ELR (cell line): Measurements from ENCODE around the gene IP6K3.

Source experiments
- DNase-seq: peaks from one replicate; pipeline ENCODE4 v3.0.0-alpha.2; 2015; ENCODE audit warnings: low read depth

The IP6K3 gene

DNA sequence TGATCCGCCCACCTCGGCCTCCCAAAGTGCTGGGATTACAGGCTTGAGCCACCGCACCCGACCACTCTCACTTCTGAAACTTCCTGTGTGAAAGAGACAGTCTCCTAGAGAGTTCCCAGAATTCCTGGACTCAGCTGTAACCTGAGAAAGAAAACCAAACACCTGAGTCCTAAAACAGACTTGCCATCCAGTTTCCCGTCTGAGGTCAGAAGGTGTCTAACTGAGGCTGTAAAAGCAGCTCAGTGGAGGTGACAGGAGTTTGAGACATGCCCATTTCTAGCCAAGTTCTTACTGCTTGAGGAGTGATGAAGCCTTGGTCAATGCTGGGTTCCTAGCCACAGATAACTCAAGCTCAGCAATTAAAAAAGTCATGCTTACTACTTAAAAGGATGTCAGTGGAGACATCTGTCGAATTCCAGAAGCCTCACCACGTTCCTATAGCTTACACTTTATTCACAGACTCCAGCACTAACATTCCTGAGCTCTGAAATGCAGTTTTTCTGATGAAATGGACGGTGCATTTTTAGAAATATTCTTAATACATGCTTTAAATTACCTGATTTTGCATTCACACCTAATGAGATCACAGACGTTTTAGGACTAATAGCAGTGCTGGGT lies 41.3 kb downstream of the IP6K3 start:
- DNase-seq, result no peak

DNA sequence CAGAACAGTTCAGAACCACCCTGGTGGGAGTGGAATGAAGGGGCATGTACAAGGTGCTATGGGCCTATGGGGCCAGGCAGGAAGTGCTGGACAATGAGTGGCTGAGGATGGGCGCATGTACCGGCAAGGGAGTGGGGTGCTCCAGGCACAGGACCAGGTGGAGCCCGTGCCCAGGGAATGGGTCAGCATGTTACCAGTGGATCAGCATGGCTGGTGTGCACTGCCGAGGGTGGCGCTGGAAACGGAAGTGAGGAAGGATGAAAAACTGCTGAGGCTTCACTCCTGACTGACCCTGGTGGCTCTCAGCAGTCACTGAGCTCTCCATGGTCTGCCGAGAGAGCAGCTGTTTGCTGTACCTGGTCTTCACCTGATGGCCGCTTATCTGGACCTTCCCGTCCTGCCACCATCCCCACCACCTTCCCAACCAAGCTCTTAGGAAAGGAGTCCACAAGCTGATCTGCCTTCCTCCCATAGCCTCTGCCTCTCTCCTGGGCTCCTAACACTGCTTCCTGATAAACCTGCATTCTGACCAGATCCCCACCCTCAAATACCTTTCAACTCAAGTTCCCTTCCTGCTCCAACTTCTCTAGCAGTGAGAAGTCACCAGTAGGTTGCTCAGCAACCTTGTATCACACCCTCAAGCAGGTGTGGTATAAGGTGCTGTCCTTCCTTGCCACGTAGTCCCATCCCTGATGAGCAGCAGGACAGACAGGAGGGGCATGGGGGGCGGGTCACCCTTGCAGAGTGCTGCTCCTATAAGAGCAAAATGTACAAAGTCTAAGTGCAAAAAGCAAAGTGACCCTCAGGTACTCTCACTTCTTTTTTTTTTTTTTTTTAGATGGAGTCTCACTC lies 42.3 kb downstream of the IP6K3 start:
- no peak for DNase-seq

DNA sequence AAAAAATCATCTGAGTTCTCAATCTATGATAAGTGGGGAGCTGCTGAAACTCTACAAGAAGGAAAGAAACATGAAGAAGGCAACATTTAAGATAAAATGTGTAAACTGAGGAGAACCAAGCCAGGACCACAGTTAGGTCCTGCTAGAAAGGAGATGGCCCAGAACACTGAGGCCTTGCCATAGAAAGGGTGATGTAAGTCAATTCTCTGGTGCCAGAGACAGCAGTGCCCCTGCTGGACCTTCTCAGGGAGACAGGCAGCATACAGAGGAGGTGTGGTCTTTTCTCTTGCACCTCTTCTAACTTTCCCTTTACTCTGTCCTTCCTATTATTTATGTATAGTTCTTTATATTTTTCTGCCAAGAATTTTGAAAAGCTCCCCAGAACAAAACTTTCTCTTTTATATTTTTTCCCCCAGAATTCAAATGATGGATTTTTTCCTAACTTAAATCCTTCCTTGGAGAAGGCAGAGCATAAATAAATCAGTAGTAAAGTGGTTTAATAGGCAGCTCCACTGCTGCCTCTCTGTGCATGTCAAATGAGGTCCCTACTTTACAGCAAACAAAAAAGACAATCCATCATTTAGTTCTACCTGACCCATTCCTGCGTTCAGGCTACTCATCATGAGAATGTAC lies 44.2 kb downstream of the IP6K3 start:
- peak; percentile 81 for DNase-seq

DNA sequence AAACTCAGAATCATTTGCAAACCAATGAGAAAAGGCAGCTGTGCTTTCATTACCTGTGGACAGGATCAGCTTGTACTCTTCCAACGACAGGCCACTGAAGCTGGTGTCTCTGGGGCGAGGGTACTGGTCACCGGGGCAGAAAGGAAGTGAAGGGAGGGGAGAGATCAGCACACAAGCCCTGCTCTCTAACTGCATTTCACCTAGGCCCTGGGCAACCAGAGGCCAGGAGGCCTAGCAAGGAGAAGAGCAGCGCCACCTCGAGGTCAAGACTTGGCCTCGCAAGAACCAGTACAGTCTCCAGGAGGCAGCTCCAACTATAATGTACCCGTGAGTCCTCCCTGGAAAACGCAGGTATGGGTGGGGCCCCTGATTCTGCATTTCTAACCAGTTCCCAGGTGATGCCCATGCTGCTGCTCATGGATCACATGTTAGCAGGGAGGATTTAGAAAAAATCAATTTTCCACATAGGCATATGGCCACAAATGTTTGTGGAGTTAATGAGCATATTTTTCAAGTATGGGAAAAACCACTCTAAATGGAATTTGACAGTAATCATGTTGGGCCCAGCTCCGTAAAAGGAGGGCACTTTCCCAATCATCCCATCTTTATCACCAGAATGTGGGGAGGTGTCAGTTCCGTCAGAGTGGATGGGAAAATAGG lies 46.2 kb downstream of the IP6K3 start:
- peak; percentile 86 for DNase-seq

DNA sequence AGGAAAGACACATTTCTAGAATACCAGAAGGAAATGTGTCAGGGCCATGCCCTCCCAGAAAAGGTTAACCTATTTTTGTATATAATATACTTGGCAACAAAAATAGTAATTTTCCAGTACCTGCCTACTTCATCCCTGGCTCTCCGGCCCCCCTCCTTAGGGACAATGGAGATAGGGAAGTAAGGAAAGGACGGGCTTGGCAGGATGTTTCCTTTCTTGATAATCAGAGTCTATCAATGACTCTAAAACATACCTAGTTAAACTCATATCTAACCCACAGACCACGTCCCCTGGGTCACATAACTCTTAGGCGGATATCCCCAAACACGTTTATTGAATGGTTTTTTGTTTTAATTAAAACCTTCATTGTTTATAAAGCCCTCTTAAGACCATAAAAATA lies 47.0 kb downstream of the IP6K3 start:
- no peak for DNase-seq

DNA sequence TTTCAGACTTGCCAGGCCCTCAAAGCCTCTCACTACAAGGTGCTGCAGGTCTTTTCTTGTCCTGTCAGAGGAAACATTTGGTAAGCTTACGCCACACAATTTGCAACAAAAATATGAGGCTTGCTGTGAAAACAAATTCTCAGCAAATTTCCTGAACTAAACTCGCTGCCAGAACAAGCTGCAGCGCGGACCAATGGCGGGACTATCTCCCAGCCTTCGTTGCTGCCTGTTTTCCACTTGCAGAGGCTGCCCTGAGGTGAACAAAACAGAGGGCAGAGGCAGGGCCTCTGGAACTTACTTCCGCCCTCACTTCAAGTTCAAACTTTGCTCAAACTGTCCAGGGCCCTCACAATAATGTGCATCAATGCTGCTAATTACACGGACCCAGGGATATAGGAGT lies 47.6 kb downstream of the IP6K3 start:
- no peak for DNase-seq

DNA sequence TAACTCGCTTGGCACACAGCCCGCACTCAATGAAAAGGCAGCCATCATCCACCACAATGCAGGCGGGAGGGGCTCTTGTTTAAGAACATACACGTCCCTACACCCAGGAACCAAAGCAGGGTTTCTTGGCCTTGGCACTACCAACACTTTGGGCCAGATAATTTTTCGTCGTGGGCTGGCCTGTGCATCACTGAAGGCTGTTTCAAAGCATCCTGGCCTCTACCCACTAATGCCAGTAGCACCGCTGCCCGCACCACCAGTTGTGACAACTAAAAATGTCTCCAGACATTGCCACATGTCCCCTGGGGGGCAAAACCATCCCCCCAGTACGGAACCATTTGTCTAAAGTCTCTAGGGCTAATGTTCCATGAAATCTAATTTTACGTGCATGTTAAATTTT lies 48.2 kb downstream of the IP6K3 start:
- no peak for DNase-seq

DNA sequence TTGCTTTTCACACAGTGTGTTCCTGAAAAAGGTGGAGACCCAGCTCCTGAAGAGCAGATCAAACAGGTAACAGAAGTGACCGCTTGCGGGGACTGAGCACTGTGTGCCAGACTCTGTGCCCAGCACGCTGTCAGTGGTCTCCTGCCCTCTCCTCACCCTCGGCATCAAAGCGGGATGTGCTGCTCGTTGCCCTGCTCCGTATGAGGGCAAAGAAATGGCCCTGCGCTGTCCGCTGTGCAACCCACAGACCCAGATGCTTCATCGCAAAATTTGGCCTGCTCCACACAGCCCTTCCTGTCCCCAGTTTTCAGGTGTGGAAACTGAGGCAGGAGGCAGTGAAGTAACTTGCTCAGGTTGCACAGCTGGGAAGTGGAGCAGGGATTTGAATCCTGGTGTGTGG lies 48.9 kb downstream of the IP6K3 start:
- DNase-seq, result no peak

DNA sequence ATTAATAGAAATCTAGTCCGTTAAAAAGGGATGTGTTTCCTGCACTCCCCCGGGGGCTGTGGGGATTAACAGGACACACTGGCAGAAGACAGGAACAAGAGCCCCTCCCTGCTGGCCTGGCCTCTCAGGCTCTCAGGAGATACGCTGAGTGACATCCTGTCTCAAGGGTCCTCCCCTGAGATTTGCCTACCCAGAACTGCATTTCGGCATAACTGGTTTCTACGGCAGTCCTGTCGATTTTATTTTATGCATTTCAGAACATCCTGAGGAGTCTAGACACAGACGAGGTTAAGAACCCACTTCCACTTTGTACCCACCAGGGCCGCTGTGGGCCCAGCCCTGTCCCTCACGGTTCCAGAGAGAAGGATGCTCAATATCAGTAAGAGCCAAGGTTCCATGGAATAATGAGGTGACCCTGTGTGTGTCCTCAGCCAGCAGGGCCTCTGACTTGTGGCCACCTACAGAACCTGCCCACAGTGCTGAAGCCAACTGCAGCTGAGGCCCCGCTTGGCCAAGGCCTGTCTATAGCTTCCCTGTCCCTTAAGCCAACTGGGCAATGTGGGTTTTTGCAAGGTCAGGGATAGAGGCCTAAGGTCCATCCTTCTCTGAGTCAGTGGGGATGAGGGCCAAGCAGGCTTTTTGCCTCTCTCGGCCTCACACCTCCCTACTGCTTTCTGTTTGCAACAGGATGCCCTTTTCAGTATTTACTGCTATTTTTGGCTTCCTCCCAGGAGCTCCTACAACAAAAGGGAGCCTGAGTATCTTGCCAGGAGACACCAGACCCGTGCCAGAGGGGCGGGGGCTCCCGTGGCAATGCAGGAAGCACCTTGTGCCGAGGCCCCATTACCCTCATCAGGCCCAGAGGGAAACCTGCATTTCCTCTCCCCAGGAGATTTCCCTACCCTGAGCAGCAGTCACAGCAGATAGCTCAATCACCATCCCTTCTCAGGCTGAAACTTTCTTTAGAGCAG lies 49.9 kb downstream of the IP6K3 start:
- peak; percentile 56 for DNase-seq

DNA sequence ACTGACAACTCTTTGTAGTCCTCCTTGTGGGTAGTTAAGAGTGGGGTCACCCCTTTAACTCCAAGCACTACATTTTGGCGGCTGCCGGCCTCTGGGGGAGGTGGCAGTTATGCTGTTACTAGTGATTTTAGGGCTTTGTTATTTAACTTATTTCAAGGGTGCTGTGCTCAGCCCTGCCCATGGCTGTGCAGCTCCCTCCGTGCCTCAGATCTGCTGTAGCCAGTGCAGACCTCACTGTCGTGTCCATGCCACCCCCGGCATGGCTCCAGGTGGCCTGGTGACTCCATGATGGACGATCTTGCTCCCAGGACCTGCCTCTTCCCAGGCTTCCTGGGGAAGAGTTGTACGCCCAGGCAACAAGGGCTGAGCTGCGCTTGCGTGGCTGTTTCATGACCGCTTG lies 50.6 kb downstream of the IP6K3 start:
- DNase-seq, result no peak

DNA sequence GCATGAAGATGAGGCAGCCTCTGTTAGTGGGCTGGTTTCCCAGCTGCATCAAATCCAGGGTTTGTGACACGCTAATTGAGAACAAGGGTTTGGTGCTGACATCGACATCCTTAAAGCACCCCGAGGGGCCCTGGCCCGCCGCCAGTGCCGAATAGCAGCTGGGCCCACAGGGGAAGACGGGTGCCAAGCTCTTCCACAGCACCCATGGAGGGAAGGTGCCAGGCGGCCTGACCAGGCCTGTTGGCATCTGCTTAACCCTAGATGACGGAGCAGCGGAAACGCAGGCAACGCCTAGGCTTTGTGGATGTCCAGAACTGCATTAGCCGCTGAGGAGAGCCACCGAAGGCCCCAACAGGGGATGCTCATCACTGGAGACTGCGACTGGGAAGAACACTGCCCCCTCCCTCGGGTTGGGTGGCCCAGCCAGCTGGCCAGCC lies 51.2 kb downstream of the IP6K3 start:
- DNase-seq, result no peak

DNA sequence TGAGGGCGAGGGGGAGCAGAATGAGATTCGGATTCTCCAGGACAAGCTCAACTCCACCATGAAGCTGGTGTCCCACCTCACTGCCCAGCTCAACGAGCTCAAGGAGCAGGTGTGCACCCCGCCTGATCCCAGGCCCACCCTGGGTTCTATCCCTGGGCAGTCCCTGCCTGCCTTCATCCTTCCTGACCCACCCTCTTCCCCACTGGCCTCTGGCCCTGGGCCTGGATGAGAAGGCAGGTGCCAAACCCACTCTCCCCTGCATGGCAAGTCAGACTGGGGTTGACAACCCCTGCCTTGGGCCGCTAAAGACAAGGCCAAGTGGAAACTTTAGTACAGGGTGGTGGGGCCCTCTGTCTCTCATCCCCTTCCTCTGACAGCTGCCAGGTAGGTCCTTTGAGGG lies 51.7 kb downstream of the IP6K3 start:
- no peak for DNase-seq

DNA sequence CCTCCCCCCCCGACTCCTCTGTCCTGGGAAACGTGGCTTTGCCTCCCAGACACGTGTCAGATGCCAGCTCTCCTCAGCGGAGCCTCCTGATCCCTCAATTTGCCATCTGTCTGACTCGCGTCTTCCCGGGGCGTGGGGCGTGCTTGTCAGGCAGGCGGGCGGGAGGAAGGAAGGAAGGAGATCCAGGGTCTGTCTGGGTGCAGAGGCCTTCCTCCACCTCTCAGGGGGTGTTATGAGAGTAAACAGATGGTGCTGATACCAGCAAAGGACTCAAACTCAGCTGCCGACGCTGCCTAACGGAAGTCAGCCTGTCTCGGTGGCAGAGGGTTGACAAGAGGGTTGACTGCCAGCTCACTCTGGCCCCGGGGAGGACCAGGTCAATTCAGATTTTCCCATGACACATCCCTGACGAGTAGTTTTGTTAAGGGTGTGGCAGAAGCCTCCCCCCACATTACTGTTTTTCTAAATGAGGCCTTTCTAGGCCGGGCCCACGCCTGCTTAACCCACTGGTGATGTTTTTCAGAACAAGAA lies 52.2 kb downstream of the IP6K3 start:
- DNase-seq, result peak; percentile 88

DNA sequence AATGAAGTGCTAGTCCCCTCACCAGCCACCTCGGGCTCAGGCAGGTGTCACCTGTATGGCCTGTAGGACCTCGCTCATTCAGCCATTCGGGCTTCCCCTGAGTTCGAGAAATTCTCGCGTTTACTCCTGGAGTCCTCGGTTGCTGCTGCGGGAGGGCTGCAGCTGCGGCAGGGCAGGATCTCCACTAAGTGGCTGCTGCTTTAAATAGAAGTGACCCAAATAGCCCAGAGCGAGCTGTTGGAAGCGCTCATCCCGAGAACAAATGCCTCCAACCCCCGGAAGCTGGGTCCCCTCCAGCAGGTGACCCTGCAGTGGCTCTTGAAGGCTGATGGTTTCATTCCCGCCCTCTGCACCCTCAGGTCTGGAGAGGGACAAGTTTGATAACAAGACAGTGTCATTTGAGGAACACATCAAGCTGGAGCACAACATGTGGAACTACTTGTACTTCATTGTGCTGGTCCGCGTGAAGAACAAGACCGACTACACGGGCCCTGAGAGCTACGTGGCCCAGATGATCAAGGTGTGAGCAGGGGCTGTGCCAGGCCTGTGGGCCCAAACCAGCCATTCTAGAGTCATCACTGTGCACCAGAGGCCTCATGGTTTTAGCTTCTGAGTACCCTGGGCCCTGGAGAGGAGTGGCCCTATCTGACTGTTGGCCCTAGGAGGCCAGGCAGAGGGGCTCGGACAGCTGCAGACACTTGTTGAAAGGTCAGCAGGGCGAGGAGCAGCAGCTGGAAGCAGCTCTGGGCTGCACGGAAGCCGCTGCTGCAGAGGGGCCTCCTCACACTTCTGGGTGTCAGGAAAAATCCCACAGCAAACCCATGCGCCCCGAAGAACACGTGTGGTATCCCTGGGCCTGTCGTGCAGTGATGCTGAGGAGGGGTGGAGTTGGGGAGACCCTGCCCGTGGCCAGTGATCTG lies 53.3 kb downstream of the IP6K3 start:
- DNase-seq, result no peak

DNA sequence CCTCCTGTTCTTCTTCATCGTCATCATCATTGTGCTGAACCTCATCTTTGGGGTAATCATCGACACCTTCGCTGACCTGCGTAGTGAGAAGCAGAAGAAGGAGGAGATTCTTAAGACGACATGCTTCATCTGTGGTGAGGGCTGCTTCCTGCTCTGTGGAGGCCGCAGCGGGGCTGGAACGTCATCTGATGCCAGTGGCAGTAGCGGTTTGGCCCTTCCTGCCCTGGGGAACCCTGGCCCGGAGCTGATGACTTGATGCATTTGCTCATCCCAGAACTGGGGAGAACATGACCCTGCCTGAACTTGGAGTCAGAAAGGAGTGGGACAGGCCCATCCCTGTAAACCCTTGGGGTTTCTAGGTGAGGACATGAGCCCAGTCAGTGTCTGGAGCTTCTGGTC lies 53.9 kb downstream of the IP6K3 start:
- peak; percentile 90 for DNase-seq

DNA sequence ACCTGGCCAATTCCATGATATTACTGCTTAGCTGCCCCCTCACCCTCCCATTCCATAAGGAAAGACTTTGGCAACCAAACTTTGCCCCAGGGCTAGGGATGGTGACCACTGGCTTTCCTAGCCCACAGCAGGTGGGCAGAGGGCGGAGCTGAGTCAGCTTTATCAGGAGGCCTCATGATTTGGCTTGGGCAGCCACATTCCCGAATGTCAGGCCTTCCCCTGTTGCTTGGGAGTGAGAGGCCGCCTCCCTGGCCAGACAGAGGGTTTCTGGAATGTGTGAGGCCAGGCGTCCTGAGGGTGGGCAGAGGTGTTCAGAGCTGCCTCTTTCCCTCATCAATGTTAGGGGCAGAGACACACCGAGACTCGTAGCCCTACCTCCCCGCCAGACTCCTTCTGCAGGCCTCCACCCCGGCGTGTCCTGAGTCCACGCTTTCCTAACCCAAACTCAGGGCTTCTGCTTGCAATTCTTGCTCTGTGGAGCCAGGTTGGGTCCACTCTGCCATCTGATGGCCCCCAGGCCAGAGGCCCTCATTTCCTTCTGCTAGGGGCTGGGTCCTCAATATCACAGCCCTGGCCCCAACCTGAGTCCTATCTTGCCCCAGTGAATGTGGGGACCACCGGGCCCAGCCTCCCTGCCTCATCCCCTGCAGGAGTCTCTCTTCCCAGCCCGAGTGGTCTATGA lies 54.5 kb downstream of the IP6K3 start:
- DNase-seq, result peak; percentile 68

DNA sequence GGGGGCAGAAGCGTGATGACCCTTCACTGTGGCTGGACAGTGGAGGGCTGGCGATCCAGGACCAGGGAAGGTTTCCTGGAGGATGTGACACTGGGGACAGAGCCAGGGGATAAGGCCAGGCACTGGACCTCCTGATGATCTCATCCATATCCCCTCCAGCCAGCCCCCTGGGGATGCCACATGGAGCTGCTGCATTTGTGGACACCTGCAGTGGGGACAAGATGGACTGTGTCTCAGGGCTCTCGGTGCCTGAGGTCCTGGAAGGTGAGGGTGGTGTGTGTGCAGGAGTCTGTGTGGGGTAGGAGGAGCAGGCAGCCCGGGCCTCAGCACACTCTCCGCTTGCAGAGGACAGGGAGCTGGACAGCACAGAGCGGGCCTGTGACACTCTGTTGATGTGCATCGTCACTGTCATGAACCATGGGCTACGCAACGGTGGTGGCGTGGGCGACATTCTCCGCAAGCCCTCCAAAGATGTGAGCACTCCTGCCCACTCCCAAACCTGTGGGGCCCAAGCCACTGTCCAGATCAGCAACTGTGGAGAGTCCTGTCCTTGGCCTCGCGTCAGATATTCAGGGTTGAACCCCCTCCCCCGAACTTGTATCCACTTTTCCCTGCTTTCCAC lies 55.1 kb downstream of the IP6K3 start:
- no peak for DNase-seq

DNA sequence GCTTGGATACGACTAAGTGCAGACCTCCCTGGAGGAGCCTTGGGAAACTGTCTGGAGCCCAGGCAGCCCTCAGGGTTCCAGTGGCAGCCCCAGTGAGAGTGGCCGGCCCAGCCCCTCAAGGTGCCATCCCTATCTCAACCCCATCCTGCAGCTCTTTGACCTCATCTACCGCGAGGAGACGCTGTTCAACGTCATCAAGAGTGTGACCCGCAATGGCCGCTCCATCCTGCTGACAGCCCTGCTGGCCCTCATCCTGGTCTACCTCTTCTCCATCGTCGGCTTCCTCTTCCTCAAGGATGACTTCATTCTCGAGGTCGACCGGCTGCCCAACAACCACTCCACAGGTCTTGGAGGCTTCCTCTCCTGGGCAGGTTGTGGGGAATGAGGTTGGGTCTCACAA lies 55.9 kb downstream of the IP6K3 start:
- no peak for DNase-seq

DNA sequence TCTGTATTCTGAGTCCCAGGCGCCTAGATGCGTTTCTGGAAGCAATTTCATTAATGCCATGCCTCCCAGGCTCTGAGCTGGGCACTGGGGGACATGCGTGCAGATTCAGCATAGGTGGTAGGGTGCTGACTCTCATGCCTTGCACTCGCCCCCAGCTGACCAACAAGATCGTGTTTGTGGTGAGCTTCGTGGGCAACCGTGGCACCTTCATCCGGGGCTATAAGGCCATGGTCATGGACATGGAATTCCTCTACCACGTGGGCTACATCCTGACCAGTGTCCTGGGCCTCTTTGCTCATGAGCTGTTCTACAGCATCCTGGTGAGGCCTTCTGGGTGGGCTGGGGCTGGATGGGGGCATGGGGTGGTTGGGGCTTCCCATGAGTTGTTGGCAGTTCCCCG lies 56.8 kb downstream of the IP6K3 start:
- peak; percentile 63 for DNase-seq
